ENCODE data around the gene CEP170.
A peak's percentile ranks its signal among the peaks of the same experiment; 100 is the strongest.

CEP170 gene

DNA sequence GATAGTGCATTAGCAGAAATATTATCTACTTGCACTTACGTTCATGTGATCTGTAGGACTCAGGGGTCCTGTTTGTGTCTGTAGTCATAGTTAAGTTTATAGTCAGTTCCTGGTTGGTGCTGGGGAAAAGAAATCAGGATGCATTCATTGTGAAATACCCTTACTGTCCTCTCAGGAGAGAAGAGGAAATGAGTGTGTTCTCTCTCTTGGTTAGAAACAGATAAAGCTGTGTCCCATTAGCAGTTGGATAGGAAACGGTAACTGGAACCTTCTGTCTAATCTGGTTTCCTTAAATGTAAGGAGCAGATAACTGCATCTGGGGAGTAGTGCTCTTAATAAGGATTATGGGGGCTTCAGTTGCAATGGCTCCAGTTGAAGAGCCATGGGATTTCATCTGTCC is 9.6 kb upstream of the CEP170 start:
- no peak overlapping the region for H3K4me3 ChIP-seq (replicated peaks in 1 of 2; ENCODE audit: low read depth in 2 of 2, low read length in 2 of 2)
- TF ChIP-seq, protein P1, sequence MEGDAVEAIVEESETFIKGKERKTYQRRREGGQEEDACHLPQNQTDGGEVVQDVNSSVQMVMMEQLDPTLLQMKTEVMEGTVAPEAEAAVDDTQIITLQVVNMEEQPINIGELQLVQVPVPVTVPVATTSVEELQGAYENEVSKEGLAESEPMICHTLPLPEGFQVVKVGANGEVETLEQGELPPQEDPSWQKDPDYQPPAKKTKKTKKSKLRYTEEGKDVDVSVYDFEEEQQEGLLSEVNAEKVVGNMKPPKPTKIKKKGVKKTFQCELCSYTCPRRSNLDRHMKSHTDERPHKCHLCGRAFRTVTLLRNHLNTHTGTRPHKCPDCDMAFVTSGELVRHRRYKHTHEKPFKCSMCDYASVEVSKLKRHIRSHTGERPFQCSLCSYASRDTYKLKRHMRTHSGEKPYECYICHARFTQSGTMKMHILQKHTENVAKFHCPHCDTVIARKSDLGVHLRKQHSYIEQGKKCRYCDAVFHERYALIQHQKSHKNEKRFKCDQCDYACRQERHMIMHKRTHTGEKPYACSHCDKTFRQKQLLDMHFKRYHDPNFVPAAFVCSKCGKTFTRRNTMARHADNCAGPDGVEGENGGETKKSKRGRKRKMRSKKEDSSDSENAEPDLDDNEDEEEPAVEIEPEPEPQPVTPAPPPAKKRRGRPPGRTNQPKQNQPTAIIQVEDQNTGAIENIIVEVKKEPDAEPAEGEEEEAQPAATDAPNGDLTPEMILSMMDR (IDR thresholded peaks at IDR 0.05; ENCODE audit: low read depth, low read length) = no peak
- peak; percentile 78 to 93 for DNase-seq (ENCODE audit: low read depth in 2 of 2)

DNA sequence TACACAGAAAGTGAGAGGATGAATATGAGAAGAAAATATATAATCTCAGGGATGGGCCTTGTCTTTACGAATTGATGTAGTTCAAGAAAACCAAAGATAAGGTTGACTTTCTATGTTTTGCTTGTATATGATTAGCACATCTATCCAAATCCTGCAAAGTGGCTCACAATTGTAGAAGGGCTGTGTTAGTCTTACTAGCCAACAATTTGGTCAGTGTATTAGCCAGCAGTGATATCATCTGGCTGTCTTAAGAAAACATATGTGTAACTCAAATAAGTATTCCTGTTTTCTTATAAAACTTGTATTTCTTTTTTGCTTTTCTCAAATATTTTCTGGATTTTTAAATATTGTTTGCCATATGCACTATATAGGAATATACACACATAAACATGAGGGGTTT is 6.3 kb upstream of the CEP170 start:
- TF ChIP-seq, protein P1 (IDR thresholded peaks at IDR 0.05; ENCODE audit: low read depth, low read length) = no peak
- no peak overlapping the region for H3K4me3 ChIP-seq (replicated peaks in 1 of 2; ENCODE audit: low read depth in 2 of 2, low read length in 2 of 2)
- peak in 1 of 2 donors; percentile 76 for DNase-seq (ENCODE audit: low read depth in 2 of 2)

DNA sequence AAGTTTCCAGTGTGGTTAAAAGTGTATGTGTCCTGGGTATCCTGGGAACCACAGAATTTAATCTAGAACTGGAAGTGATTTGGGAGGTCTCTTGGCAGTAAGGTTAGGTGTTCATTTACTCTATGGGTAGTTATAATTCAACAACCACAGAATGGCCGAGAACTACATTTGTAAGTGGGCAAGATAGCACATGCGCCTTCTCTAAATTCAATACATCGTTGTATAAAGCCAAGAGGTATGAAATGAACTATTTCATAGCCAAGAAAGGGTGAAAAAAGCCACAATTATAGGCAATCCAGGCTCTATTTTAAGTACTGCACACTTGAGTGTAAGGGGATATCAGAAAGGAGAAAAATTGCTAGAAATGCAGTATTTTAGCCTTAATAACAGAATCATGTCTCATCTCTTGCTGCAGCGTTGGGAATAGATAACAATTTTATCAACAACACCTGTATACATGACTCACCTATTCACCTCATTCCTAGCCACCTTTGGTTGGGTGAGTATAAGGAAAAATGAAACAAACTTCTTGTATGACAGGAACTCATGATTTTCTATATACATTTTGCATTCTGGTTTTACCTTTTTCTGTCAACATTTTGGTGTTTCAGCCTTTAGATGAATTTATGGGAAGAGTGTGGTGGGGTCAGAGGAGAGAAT is 5.3 kb upstream of the CEP170 start:
- TF ChIP-seq, protein P1 (IDR thresholded peaks at IDR 0.05; ENCODE audit: low read depth, low read length) = no peak
- H3K4me3 ChIP-seq (replicated peaks in 1 of 2; ENCODE audit: low read depth in 2 of 2, low read length in 2 of 2) = no peak overlapping the region
- DNase-seq (ENCODE audit: low read depth in 2 of 2) = no peak

DNA sequence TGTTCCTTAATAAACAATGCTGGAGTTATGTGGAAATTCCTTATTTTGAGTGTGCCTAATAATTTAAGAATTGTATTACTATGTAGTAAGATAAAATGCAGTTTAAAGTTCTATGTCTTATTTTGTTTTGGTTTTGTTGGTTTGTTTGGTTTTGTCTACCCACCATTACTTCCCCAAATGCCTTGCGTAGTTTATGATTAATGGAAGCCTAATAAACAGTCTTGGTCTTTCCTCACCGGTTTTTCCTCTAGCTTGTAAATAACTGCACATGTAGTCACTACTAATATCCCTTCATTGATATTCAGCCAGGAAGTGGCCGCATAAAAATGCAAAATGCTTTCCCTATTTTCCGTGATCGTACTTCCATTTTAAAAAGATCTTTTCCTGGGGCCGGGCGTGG is 3.6 kb upstream of the CEP170 start:
- DNase-seq (ENCODE audit: low read depth in 2 of 2) = no peak
- TF ChIP-seq, protein P1 (IDR thresholded peaks at IDR 0.05; ENCODE audit: low read depth, low read length) = no peak
- no peak overlapping the region for H3K4me3 ChIP-seq (replicated peaks in 1 of 2; ENCODE audit: low read depth in 2 of 2, low read length in 2 of 2)

DNA sequence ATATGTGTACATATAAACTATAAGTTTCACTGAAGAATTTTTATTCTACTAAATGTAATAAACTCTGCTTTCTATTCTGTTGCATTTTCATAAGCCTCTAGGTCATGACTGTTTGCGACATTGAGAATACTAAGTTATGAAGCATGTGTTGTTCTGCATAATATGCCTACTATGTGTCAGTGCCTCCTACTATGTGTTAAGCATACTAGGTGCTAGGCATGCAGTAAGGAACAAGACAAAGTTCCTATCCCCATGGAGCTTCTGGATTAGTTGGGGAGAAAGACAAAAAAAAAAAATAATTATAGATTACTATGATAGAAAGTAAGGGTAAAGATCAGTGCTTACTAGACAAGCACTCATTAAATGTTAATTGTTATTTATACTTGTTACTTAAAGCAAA is 2.1 kb upstream of the CEP170 start:
- H3K4me3 ChIP-seq (replicated peaks in 1 of 2; ENCODE audit: low read depth in 2 of 2, low read length in 2 of 2) = peak overlapping the region in 1 of 2 donors; percentile 92
- TF ChIP-seq, protein P1 (IDR thresholded peaks at IDR 0.05; ENCODE audit: low read depth, low read length) = no peak
- no peak for DNase-seq (ENCODE audit: low read depth in 2 of 2)

DNA sequence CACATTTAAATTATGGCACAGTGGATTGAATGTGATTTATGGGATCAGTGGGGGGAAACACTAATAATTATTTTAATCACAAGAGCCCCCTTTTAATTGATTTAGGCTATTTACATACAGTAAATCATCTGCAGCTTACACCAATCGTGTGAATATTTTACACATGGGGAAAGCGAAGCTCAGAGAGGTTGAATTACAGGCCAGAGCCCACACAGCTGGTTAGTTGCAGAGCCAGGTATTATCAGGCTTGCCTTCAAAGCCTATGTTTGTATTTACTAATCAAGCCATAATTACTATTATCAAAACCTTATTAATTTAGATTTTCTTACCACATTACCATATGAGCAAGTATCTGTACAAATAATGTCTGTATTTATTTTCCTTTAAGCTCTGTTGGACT is 1.5 kb upstream of the CEP170 start:
- no peak for DNase-seq (ENCODE audit: low read depth in 2 of 2)
- peak overlapping the region; percentile 91 to 92 for H3K4me3 ChIP-seq (replicated peaks in 1 of 2; ENCODE audit: low read depth in 2 of 2, low read length in 2 of 2)
- TF ChIP-seq, protein P1 (IDR thresholded peaks at IDR 0.05; ENCODE audit: low read depth, low read length) = no peak

Data from cardiac fibroblast (primary cell).